K562 (cell line): ENCODE measurements around the gene BCAS4. TPM values are rescaled to one million over a fixed set of nuclear protein-coding genes. Genes with fewer than 3 reads are reported as not detected.
A peak's percentile ranks its signal among the peaks of the same experiment; 100 is the strongest.

Experiments
- BCL6 ChIP-seq: fragments of 250-450 bp; sonication (Bioruptor Pico); IDR thresholded peaks from 2 replicates; pipeline ENCODE4 v1.4.0; 2020
- E2F5 ChIP-seq: sonication (generic); formaldehyde crosslinking; IDR thresholded peaks from 2 replicates; pipeline ENCODE4 v1.8.0; 2022; ENCODE audit warnings: mild to moderate bottlenecking, missing genetic modification reagents
- ETV6 ChIP-seq, 3 experiments: fragments of 150-350 bp in 1 of 3; sonication (generic) in 1 of 3; formaldehyde crosslinking in 1 of 3; IDR thresholded peaks; 2 replicates each; pipeline versions ENCODE4 v1.6.1 to v1.8.0; 2014 to 2022; ENCODE audit warnings: borderline replicate concordance in 2 of 3, low read depth in 2 of 3, antibody characterized with exemption in 1 of 3, low read length in 1 of 3, mild to moderate bottlenecking in 1 of 3, missing genetic modification reagents in 1 of 3
- HEY1 ChIP-seq: fragments of 250-450 bp; sonication (Bioruptor Pico); IDR thresholded peaks from 2 replicates; pipeline ENCODE4 v1.5.0; 2020; ENCODE audit warnings: mild to moderate bottlenecking, moderate library complexity, borderline replicate concordance
- HMBOX1 ChIP-seq: sonication (generic); IDR thresholded peaks from 2 replicates; pipeline ENCODE4 v1.6.1; 2016
- ILK ChIP-seq: fragments of 450-650 bp; IDR thresholded peaks from 2 replicates; pipeline ENCODE4 v1.6.1; 2016; ENCODE audit warnings: missing genetic modification characterization, low read depth, mild to moderate bottlenecking, missing compliant biosample characterization, moderate library complexity, borderline replicate concordance
- JUND ChIP-seq, 2 experiments: IDR thresholded peaks; 2 replicates in 1 of 2; 3 replicates in 1 of 2; pipeline ENCODE4 v1.6.1; 2011; ENCODE audit warnings: borderline replicate concordance in 2 of 2, low read depth in 2 of 2, low read length in 2 of 2, improper control_type of control experiment in 1 of 2, missing biosample characterization in 1 of 2, missing genetic modification characterization in 1 of 2, missing genetic modification reagents in 1 of 2
- NBN ChIP-seq: fragments of 450-650 bp; IDR thresholded peaks from 2 replicates; pipeline ENCODE4 v1.6.1; 2016; ENCODE audit warnings: low read depth, mild to moderate bottlenecking
- NFE2 ChIP-seq: IDR thresholded peaks from 2 replicates; pipeline ENCODE4 v1.6.1; 2014; ENCODE audit warnings: antibody characterized with exemption, low read depth
- NFE2L1 ChIP-seq: fragments of 450-650 bp; IDR thresholded peaks from 2 replicates; pipeline ENCODE4 v1.6.1; 2016; ENCODE audit warnings: missing genetic modification characterization, low read depth, mild to moderate bottlenecking, missing compliant biosample characterization, moderate library complexity, borderline replicate concordance
- ZBTB9 ChIP-seq: fragments of 450-650 bp; formaldehyde crosslinking; IDR thresholded peaks from 2 replicates; pipeline ENCODE4 v1.4.0; 2020; ENCODE audit warnings: mild to moderate bottlenecking, moderate library complexity
- ZEB2 ChIP-seq: fragments of 450-650 bp; IDR thresholded peaks from 2 replicates; pipeline ENCODE4 v1.6.1; 2016
- ZNF232 ChIP-seq: sonication (generic); formaldehyde crosslinking; IDR thresholded peaks from 2 replicates; pipeline ENCODE4 v1.8.0; 2022; ENCODE audit warnings: mild to moderate bottlenecking, missing genetic modification reagents
- ZNF785 ChIP-seq: fragments of 250-450 bp; sonication (Bioruptor Pico); IDR thresholded peaks from 2 replicates; pipeline ENCODE4 v1.4.0; 2020; ENCODE audit warnings: mild to moderate bottlenecking
- polyA plus RNA-seq, 8 experiments: library from polyadenylated mRNA; depleted of rRNA in 4 of 8; stranded (reverse) in 5 of 8; unstranded in 3 of 8; fragments of >200 nt; fragmentation: Nextera tagmentation in 2 of 8; fragmentation: Illumina TruSeq in 1 of 8; extraction: Ambion mirVana in 2 of 8; extraction: Trizol in 1 of 8; gene quantifications; 2 replicates each; pipeline versions ENCODE4 v1.2.1 to v1.2.3, GENCODE V29; 2011 to 2014; ENCODE audit warnings: inconsistent platforms in 1 of 8, missing spikeins in 1 of 8
- total RNA-seq, 7 experiments: library from RNA; depleted of rRNA in 6 of 7; stranded (reverse); fragments of >200 nt in 6 of 7; fragmentation: Illumina TruSeq in 2 of 7; extraction: Trizol in 2 of 7; gene quantifications; 2 replicates each; pipeline versions ENCODE4 v1.2.1 to v1.2.3, GENCODE V29; 2011 to 2021; ENCODE audit warnings: low replicate concordance in 1 of 7

The BCAS4 gene
- total and polyA plus RNA-seq, 9 of the 15 experiments (the other 6 are each of a cell fraction or from before 2014, with no cell fraction given): 0.15 to 2.3 (median 0.47) TPM

GRCh38 chr20:50898475-50898874 is 103.6 kb downstream of the BCAS4 start (continued):
- no peak for TF ChIP-seq ZBTB9 (CRISPR knock-in tag)
- no peak for TF ChIP-seq NFE2L1 (tag)
- no peak for TF ChIP-seq BCL6 (CRISPR knock-in tag)
- TF ChIP-seq ZEB2: no peak
- TF ChIP-seq ILK (tag): no peak
- TF ChIP-seq E2F5 (CRISPR knock-in tag): no peak
- TF ChIP-seq ZNF232 (CRISPR knock-in tag): no peak
- no peak for TF ChIP-seq HEY1 (CRISPR knock-in tag)
- TF ChIP-seq NFE2: no peak
- no peak for TF ChIP-seq NBN
- TF ChIP-seq ETV6 (IDR thresholded peaks at IDR 0.05; ENCODE audit: borderline replicate concordance in 1 of 2, low read depth in 2 of 2, low read length in 1 of 2): no peak
- TF ChIP-seq ETV6 (CRISPR knock-in tag; IDR thresholded peaks at IDR 0.05; ENCODE audit: borderline replicate concordance): no peak
- TF ChIP-seq ZNF785 (CRISPR knock-in tag): no peak
- TF ChIP-seq JUND (IDR thresholded peaks at IDR 0.05; ENCODE audit: borderline replicate concordance, low read depth, low read length): 0 out of 2 replicates have a peak, but pooled peaks have one; percentile 16
- no peak for TF ChIP-seq JUND (tag; IDR thresholded peaks at IDR 0.05; ENCODE audit: borderline replicate concordance, low read depth, low read length)
- TF ChIP-seq HMBOX1: no peak
